ENCODE data around the gene SHROOM3. TPM values are rescaled to one million over a fixed set of nuclear protein-coding genes. Genes with fewer than 3 reads are reported as not detected.

Gene SHROOM3
- total RNA-seq, 1 experiment from 2014 or later = 27.6 TPM

DNA sequence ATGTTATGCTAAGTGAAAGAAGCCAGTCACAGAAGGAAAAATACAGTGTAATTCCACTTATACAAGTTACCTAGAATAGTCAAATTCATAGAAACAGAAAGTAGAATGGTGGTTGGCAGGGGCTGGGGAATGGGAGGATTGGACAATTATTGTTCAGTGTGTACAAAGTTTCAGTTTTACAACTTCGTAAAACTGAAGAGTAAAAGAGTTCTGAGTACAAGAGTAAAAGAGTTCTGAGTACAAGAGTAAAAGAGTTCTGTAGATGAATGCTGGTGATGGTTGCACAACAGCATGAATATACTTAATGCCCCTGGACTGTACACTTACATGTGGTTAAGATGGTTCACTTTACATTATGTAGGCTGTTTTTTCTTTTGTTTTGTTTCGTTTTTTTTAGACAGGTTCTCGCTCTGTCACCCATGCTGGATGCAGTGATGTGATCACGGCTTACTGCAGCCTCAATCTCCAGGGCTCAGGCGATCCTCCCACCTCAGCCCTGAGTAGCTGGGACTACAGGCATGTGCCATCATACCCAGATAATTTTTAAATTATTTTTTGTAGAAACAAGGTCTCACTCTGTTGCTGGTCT lies 232.0 kb downstream of the SHROOM3 start:
- H4K20me1 ChIP-seq (ENCODE audit: control insufficient read depth, insufficient read depth, insufficient read length) = no peaks in the 10 kb centered on the region
- Mint-ChIP-seq H3K27ac (no peak overlapping the region; a peak in 1 of 7 replicates), H3K4me3 (no peak overlapping the region), H3K9me3 (no peaks in the 10 kb centered on the region), H3K4me1 (no peaks in the 10 kb centered on the region), H3K36me3 (ENCODE audit: insufficient read depth in 1 of 3, low read depth in 3 of 3) (no peaks in the 10 kb centered on the region; a peak in 1 of 7 replicates), H3K27me3 (ENCODE audit: low read depth) (no peaks in the 10 kb centered on the region)
- no peak overlapping the region for H3K9ac ChIP-seq (ENCODE audit: extremely low read depth, insufficient read length, low read length)
- H2BK20ac ChIP-seq (ENCODE audit: low read depth, low read length, poor library complexity, severe bottlenecking) = no peak overlapping the region
- no peak overlapping the region for H3K23ac ChIP-seq (ENCODE audit: insufficient read length, low read depth, low read length)
- no peak overlapping the region for H2BK12ac ChIP-seq (ENCODE audit: insufficient read length, low read depth, low read length)
- H3K4me1 ChIP-seq (ENCODE audit: insufficient read depth, low read length) = no peaks in the 10 kb centered on the region
- no peak overlapping the region for H2BK120ac ChIP-seq (ENCODE audit: low read depth, low read length, poor library complexity, severe bottlenecking)
- no peak overlapping the region for H2AFZ ChIP-seq (ENCODE audit: low read length)
- H3K4ac ChIP-seq (ENCODE audit: low read depth, low read length) = no peak overlapping the region
- TF ChIP-seq CTCF (conservative IDR thresholded peaks at IDR 0.05) = no peak
- no peaks in the 10 kb centered on the region for H3K9me3 ChIP-seq (ENCODE audit: control insufficient read depth, low read depth, low read length)
- H2BK5ac ChIP-seq (ENCODE audit: insufficient read length, low read length) = no peak overlapping the region
- H4K8ac ChIP-seq (replicated peaks; ENCODE audit: insufficient read length, low read depth, low read length) = no peak overlapping the region
- no peak overlapping the region for H4K91ac ChIP-seq (ENCODE audit: insufficient read length, low read depth, low read length)
- H3K56ac ChIP-seq (ENCODE audit: insufficient read length, low read depth, low read length) = no peak overlapping the region
- no peaks in the 10 kb centered on the region for H3K79me1 ChIP-seq (ENCODE audit: insufficient read depth, low read depth, low read length, poor library complexity, severe bottlenecking)
- H3K14ac ChIP-seq (ENCODE audit: insufficient read depth, low read length) = no peak overlapping the region
- no peak overlapping the region for H3T11ph ChIP-seq (ENCODE audit: low read length)
- no peak overlapping the region for H4K5ac ChIP-seq (ENCODE audit: insufficient read length, low read depth, low read length)
- no CpG with 5 or more reads among the region's 5 CpGs for WGBS (ENCODE audit: extremely low coverage, insufficient read length, low lambda C conversion rate)
- H3K27me3 ChIP-seq (ENCODE audit: insufficient read depth, low read length) = no peaks in the 10 kb centered on the region
- no peak overlapping the region for H3K27ac ChIP-seq (ENCODE audit: insufficient read length, low read depth, low read length)
- DNase-seq = no peak
- no peaks in the 10 kb centered on the region for H3K23me2 ChIP-seq (ENCODE audit: insufficient read length, low read depth, low read length, poor library complexity, severe bottlenecking)
- H2BK15ac ChIP-seq (ENCODE audit: low read depth, low read length) = no peak overlapping the region
- H2AK5ac ChIP-seq (ENCODE audit: insufficient read length, low read length) = no peak overlapping the region
- no peak overlapping the region for H3K18ac ChIP-seq (ENCODE audit: insufficient read length, low read depth, low read length)
- no peak overlapping the region for H3K4me2 ChIP-seq (ENCODE audit: insufficient read depth, insufficient read length, low read length)
- H3K79me2 ChIP-seq (ENCODE audit: insufficient read depth, low read length) = no peaks in the 10 kb centered on the region
